ENCODE measurements around the gene PXYLP1.

GRCh38 chr3:141237701-141238521, 6.3 kb downstream of the PXYLP1 start:
- TF ChIP-seq POLR2A (IDR thresholded peaks at IDR 0.05; ENCODE audit: low read depth, low read length): no peak
- TF ChIP-seq POLR2AphosphoS5 (IDR thresholded peaks at IDR 0.05; ENCODE audit: low read depth, low read length): no peak
- no peak for TF ChIP-seq TAF1 (IDR thresholded peaks at IDR 0.05; ENCODE audit: borderline replicate concordance, low read depth, low read length)
